Stomach (tissue), 9 donors: ENCODE measurements around the gene APRT. TPM values are rescaled to one million over a fixed set of nuclear protein-coding genes. Genes with fewer than 3 reads are reported as not detected.

ENCODE experiments used
- DNase-seq, 2 donors: peaks; one replicate each; pipeline versions ENCODE4 v3.0.0 to v3.0.0-alpha.2; 2013 to 2019
- H3K27ac ChIP-seq, 5 donors: fragments of 200-600 bp in 4 of 5; sonication (generic) in 4 of 5; one replicate each; pipeline ENCODE4 v1.5.1; 2013 to 2019; ENCODE audit warnings: mild to moderate bottlenecking in 1 of 5, moderate library complexity in 1 of 5
- H3K27me3 ChIP-seq, 3 donors: fragments of 200-600 bp; sonication (generic); one replicate each; pipeline ENCODE4 v1.5.1; 2017 to 2019; ENCODE audit warnings: mixed run types in 1 of 3
- H3K36me3 ChIP-seq, 4 donors: fragments of 200-600 bp; sonication (generic); 1 replicate in 3 of 4; 2 replicates in 1 of 4; pipeline ENCODE4 v1.5.1; 2016 to 2019
- H3K4me1 ChIP-seq, 4 donors: fragments of 200-600 bp; sonication (generic); one replicate each; pipeline ENCODE4 v1.5.1; 2016 to 2019
- H3K4me3 ChIP-seq, 4 donors: fragments of 200-600 bp; sonication (generic) in 3 of 4; one replicate each; pipeline ENCODE4 v1.5.1; 2016 to 2019; ENCODE audit warnings: mild to moderate bottlenecking in 1 of 4
- H3K9me3 ChIP-seq, 4 donors: fragments of 200-600 bp; sonication (generic); one replicate each; pipeline ENCODE4 v1.5.1; 2016 to 2019
- EP300 ChIP-seq: sonication (generic); formaldehyde crosslinking; IDR thresholded peaks from one replicate; pipeline ENCODE4 v1.6.1; 2017; ENCODE audit warnings: antibody characterized with exemption
- POLR2A ChIP-seq, 4 donors: fragments of 450-650 bp; IDR thresholded peaks; one replicate each; pipeline ENCODE4 v1.6.1; 2016; ENCODE audit warnings: antibody characterized with exemption in 4 of 4, control low read depth in 2 of 4, mild to moderate bottlenecking in 1 of 4, moderate library complexity in 1 of 4
- POLR2AphosphoS5 ChIP-seq, 3 donors: sonication (generic); formaldehyde crosslinking; IDR thresholded peaks; one replicate each; pipeline ENCODE4 v1.6.1; 2016; ENCODE audit warnings: antibody characterized with exemption in 3 of 3
- WGBS, 5 donors: extraction: QIAGEN DNeasy Blood & Tissue Kit in 3 of 5; methylation state at CpG; one replicate each; pipeline versions ENCODE4 v1.1.5 to v1.1.7; 2013 to 2018; 5-methylcytosine and 5-hydroxymethylcytosine counted together
- intact Hi-C: fragments of 100-400 bp; cut with DNase I; formaldehyde crosslinking; loops from one replicate; pipeline ENCODE4 v1.15.1; 2023; ENCODE audit warnings: low total_unique reads
- polyA plus RNA-seq, 3 donors: library from polyadenylated mRNA; stranded (reverse); fragments of 200-250 nt; gene quantifications; one replicate each; pipeline ENCODE4 v1.2.3, GENCODE V29; 2013
- total RNA-seq, 5 donors: library from RNA; depleted of rRNA; stranded (reverse); fragments of >200 nt; gene quantifications; one replicate each; pipeline versions ENCODE4 v1.1.0 to v1.2.3, GENCODE V29; 2014 to 2016
- TF ChIP-seq, protein P1 (sequence below), 7 experiments: fragments of 450-650 bp in 4 of 7; fragments of 200-600 bp in 3 of 7; sonication (generic) in 3 of 7; IDR thresholded peaks; one replicate each; pipeline ENCODE4 v1.5.1; 2016 to 2019; ENCODE audit warnings: antibody characterized with exemption in 7 of 7, control low read depth in 2 of 7, mild to moderate bottlenecking in 1 of 7
- donor health status: healthy with polysubstance abuse.
- donor health status: Bipolar disorder and iron deficiency.
- donor health status: healthy.

Gene APRT
- total and polyA plus RNA-seq, 8 donors = 18.1 to 340 (median 232) TPM

DNA sequence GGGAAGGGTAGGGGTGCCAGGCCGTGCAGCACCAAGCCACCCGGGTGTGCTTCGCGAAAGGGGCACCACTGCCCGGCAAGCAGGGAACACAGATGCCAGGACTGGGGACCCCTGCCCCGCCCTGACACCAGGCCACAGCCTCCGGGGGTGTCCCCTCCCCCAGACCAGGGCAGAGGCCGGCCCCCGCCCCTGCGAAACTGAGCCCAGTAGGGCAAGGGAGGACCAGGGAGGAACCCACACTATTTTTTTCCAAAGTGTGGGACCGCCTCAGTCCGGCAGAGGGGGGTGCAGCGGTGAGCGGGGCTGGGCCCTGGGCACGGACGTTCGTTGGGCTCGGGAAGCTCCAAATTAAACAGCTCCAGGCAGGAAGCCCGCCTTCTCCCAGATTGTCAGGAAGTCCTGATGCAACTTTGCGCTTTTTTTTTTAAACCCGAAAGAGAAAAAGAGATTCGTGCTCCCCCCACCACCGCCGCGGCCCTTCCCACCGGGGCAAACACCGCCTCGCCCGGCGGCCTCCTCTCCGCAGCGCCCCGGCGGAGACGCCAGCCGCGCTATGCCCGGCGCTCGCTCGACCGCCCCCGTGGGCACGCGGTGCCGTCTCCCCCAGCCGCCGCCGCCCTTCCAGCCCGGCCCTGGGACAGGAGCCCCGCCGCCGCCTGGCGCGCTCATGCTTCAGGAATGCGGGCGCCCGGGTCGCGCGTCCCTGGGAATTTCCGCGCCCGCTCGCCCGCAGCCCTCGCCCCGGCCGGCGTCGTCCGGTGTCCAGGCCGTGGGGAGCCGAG, 27.5 kb downstream of the APRT start:
- WGBS, 5 donors = 1 to 6% (median 3%) methylated on average over 27 to 74 of the region's 74 CpGs

GRCh38 chr16:88783391-88784073, 28.2 kb downstream of the APRT start:
- peak in 1 of 2 donors; percentile 54 for DNase-seq
- peak overlapping the region; percentile 70 to 89 (median 80) for H3K4me3 ChIP-seq
- H3K9me3 ChIP-seq = no peaks in the 10 kb centered on the region
- peaks cover 52 to 64% (median 61%) of the 10 kb centered on the region in 4 donors for H3K4me1 ChIP-seq
- H3K27ac ChIP-seq = peak overlapping the region; percentile 72 to 98 (median 90)
- H3K27me3 ChIP-seq = no peaks in the 10 kb centered on the region
- 30 to 59% (median 48%) methylated on average over 17 to 27 of the region's 27 CpGs for WGBS, 5 donors
- TF ChIP-seq POLR2AphosphoS5 (IDR thresholded peaks at IDR 0.05) = peak in 2 of 3 donors; percentile 1 to 9
- TF ChIP-seq POLR2A (IDR thresholded peaks at IDR 0.05) = no peak
- no peaks in the 10 kb centered on the region for H3K36me3 ChIP-seq
- intact Hi-C loops = no loop called here

More for the DNA sequence above, 27.5 kb downstream of the APRT start:
- H3K4me1 ChIP-seq = peaks cover 51 to 57% (median 56%) of the 10 kb centered on the region in 4 donors
- peak overlapping the region; percentile 72 to 98 (median 90) for H3K27ac ChIP-seq
- intact Hi-C loops = no loop called here
- TF ChIP-seq, protein P1, sequence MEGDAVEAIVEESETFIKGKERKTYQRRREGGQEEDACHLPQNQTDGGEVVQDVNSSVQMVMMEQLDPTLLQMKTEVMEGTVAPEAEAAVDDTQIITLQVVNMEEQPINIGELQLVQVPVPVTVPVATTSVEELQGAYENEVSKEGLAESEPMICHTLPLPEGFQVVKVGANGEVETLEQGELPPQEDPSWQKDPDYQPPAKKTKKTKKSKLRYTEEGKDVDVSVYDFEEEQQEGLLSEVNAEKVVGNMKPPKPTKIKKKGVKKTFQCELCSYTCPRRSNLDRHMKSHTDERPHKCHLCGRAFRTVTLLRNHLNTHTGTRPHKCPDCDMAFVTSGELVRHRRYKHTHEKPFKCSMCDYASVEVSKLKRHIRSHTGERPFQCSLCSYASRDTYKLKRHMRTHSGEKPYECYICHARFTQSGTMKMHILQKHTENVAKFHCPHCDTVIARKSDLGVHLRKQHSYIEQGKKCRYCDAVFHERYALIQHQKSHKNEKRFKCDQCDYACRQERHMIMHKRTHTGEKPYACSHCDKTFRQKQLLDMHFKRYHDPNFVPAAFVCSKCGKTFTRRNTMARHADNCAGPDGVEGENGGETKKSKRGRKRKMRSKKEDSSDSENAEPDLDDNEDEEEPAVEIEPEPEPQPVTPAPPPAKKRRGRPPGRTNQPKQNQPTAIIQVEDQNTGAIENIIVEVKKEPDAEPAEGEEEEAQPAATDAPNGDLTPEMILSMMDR (IDR thresholded peaks at IDR 0.05) = peak in 5 of 7 experiments; percentile 35 to 61 (median 39)
- TF ChIP-seq POLR2AphosphoS5 (IDR thresholded peaks at IDR 0.05) (peak in 1 of 3 donors; percentile 6), POLR2A (IDR thresholded peaks at IDR 0.05) (no peak)
- H3K4me3 ChIP-seq = peak overlapping the region; percentile 70 to 89 (median 80)
- H3K27me3 ChIP-seq = no peaks in the 10 kb centered on the region
- H3K9me3 ChIP-seq = no peaks in the 10 kb centered on the region
- peak; percentile 66 to 88 for DNase-seq
- H3K36me3 ChIP-seq = no peaks in the 10 kb centered on the region

DNA sequence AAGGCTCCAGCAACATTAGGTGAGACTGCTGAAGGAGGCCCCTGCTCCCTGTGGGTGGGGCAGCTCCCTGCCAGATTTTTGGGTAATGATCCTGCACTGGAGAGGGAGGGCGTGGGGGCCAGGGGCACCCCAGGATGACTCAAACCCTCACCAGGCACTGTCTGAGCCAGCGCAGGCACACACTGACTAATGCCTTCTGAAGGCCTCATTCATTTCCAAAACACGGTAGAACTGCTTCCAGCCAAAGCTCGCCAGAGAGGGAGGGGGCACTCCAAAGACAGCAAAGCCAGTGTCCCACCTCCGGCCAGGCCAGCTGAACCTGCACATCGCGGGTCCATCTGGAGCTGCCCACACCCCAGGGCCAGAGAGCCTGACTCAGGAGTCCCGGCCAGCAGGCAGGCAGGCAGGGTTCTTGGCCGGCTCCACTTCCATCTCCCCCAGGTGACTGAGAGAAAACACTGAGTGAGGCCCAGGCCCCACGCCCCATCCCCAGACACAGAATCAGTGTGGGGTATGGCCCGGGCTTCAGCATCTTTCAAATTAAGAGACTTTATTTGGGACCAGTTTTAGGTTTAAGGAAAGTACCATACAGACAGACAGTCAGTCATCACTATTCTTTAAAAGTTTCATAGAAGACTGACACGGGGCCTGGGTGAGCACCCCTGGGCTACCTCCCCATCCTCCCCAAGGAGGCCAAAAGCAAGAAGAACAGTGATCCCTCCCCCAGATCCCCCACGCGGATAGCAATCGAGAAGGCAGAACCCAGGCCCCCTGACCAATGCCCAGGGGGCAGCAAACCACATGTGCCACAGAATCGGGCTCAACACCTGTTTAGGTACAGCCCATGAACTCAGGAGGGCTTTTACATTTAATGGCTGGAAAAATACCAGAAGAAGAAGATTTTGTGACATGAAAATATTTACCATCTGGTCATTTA, 29.0 kb downstream of the APRT start:
- no peak for DNase-seq
- no peaks in the 10 kb centered on the region for H3K27me3 ChIP-seq
- WGBS, 5 donors = 46 to 75% (median 63%) methylated on average over 10 to 16 of the region's 16 CpGs
- intact Hi-C loops = no loop called here
- H3K9me3 ChIP-seq = no peaks in the 10 kb centered on the region
- H3K4me1 ChIP-seq = peaks cover 52 to 72% (median 66%) of the 10 kb centered on the region in 4 donors
- peak overlapping the region; percentile 70 to 89 (median 80) for H3K4me3 ChIP-seq
- TF ChIP-seq POLR2A (IDR thresholded peaks at IDR 0.05) (no peak), POLR2AphosphoS5 (IDR thresholded peaks at IDR 0.05) (peak in 1 of 3 donors; percentile 66), EP300 (no peak)
- TF ChIP-seq, protein P1 (IDR thresholded peaks at IDR 0.05) = no peak
- H3K27ac ChIP-seq = peak overlapping the region; percentile 72 to 98 (median 90)
- H3K36me3 ChIP-seq = no peaks in the 10 kb centered on the region

DNA sequence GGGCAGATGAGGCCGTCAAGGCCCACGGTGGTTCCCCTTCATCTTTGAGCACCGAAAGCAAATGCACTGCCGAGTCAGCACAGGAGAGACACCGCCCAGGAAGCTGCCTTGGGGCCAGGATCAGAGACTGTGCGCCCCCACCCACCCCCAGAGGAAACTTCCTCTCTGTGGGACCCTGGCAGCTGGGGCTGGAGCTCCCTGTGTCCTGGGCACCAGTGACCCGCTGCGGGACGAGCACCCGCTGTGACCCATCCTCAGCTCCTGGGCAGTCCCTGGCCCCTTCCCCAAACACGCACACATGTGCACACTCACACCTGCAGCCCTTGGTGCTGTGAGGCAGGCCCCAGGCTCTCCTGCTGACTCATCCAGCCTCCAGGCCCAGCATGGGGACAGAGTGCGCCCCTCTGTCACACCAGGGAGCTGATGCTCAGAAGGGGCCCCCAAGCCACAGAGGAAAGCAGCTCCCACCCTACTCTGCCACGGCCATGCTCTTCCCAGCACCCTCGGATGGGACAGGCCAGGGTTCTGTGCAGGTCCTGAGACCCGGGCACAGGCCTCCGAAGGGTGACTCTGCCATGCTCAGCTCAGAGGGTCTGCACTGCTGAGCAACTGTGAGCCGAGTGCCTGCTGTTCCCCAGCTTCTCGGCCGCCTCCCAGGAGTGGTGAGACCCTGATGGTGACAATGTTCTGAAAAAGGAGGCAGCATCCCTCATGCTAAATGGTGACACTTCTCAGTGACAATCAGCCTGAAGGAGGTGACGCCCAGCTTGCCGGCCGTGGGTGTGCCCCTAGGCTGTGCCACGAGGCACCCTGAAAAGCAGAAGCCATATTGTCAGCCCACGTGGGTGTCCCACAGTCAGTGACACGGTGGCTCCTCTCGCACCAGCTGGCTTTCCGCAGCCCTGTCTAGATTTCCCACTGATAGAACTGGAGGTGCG, 30.3 kb downstream of the APRT start:
- H3K36me3 ChIP-seq = peaks cover 0 to 4% (median 2%) of the 10 kb centered on the region in 4 donors
- peak overlapping the region in 1 of 4 donors; percentile 21 for H3K4me3 ChIP-seq
- WGBS, 5 donors = 55 to 79% (median 74%) methylated on average over 21 to 28 of the region's 28 CpGs
- intact Hi-C loops = no loop called here
- H3K27ac ChIP-seq = peak overlapping the region; percentile 46 to 98 (median 90)
- no peaks in the 10 kb centered on the region for H3K27me3 ChIP-seq
- peaks cover 52 to 85% (median 76%) of the 10 kb centered on the region in 4 donors for H3K4me1 ChIP-seq
- H3K9me3 ChIP-seq = no peaks in the 10 kb centered on the region
- TF ChIP-seq, protein P1 (IDR thresholded peaks at IDR 0.05) = no peak
- TF ChIP-seq POLR2AphosphoS5 (IDR thresholded peaks at IDR 0.05) (no peak), EP300 (no peak), POLR2A (IDR thresholded peaks at IDR 0.05) (no peak)
- no peak for DNase-seq
